Fibroblast of the aortic adventitia (primary cell): Measurements from ENCODE around the gene SETD2. TPM values are rescaled to one million over a fixed set of nuclear protein-coding genes. Genes with fewer than 3 reads are reported as not detected.
"Not testable (repeated sequence)": the region's sequence is repeated elsewhere in the genome, so short reads cannot be mapped to it uniquely, and the experiment has no call there.

Experiments used
- DNase-seq: peaks from one replicate; pipeline ENCODE4 v3.0.0-alpha.2; 2010; ENCODE audit warnings: low read depth
- H3K4me3 ChIP-seq: 2 replicates; pipeline ENCODE4 v1.5.1; 2011; ENCODE audit warnings: low read depth, mild to moderate bottlenecking, control low read depth, low read length, moderate library complexity
- CTCF ChIP-seq: IDR thresholded peaks from 2 replicates; pipeline ENCODE4 v1.5.1; 2011; ENCODE audit warnings: mild to moderate bottlenecking, low read length, control low read depth, inconsistent platforms; ENCODE audit not compliant: insufficient read depth
- total RNA-seq: library from RNA; depleted of rRNA; stranded (reverse); fragments of >200 nt; gene quantifications from 2 replicates; pipeline ENCODE4 v1.2.3, GENCODE V29; 2012; ENCODE audit warnings: low replicate concordance

The SETD2 gene
- total RNA-seq, 1 donor = 37.6 TPM

DNA sequence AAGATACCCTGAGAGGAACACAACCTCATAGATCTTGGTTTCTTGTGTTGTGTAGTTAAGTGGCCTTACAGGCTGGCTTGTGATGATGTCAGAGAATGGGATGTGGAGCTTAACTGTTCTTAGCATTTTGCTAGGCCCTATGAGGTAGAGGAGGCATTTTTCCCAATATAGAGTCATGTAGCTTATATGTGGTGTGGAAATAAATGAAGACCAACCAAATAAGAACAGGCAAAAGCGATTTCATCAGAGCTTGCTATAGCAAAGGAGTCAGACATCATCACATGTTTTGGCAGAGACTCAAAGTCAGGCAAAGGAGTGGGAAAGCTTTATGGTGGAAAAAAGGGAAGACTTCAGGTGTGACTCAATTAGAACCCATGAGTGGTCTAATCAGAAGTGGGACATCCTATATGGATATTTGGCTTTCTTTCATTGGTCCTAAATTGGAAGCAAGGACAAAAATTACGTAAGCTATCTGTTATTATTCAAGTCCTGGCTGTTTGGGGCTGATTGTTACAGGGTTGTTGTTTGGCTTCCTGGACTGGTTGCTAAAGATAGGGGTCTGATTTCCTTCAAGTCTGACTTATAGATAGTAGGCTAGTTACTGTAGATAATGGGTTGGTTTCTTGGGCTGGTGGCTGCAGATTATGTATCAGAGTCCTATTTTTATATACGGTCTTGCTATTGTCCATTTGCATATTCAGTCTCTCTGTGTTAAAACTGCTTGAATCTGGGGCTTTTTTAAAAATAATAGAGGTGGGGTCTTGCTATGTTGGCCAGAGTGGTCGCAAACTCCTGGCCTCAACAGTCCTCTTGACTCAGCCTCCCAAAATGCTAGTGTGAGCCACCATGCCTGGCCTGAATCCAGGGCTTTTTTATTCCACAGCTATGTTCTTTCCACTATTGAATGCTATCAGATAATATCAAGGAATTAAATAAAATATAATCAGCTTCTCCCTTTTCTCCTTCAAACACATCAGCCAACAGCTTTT is 30.3 kb upstream of the SETD2 start:
- no peak for TF ChIP-seq CTCF
- DNase-seq = peak; percentile 40
- no peak overlapping the region for H3K4me3 ChIP-seq

DNA sequence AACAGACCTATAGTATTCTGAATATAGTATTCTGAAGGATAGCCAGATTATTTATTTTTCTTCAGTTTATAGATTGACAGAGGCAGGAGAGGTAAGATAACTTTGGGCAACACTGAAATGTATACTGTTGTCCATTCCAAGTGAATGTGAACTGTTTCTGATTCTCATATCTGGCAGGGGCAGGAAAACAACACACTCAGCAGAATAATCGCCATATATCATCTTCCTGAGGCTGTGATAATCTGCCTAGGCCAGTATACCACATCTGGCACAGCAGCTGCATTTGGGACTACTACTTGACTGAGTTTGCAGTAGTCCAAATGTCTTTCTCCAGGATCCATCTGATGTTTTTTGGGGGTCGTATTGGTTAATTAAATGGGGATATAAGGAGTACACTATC is 22.4 kb upstream of the SETD2 start:
- no peak overlapping the region for H3K4me3 ChIP-seq
- no peak for TF ChIP-seq CTCF
- DNase-seq = no peak

- H3K4me3 ChIP-seq, DNase-seq: not testable (repeated sequence)
Observed at GRCh38 chr3:47181685-47182084, 17.8 kb upstream of the SETD2 start.

GRCh38 chr3:47180011-47180410 is 16.1 kb upstream of the SETD2 start:
- not testable (repeated sequence) for DNase-seq, H3K4me3 ChIP-seq

DNA sequence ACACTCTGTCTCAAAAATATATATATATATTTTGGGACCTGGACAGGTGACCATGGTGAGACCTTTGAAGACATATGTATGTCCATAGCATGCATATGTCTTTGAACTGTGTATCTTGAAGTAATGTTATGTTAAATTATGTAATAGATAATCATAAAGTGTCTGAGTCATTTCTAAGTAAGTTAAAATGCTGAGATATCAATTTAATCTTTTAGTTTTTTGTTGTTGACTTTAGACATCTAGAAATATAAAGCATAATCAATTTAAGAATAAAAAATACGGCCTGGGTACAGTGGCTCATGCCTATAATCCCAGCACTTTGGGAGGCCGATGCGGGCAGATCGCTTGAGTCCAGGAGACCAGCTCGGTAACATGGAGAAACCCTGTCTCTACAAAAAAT is 12.7 kb upstream of the SETD2 start:
- DNase-seq = no peak

DNA sequence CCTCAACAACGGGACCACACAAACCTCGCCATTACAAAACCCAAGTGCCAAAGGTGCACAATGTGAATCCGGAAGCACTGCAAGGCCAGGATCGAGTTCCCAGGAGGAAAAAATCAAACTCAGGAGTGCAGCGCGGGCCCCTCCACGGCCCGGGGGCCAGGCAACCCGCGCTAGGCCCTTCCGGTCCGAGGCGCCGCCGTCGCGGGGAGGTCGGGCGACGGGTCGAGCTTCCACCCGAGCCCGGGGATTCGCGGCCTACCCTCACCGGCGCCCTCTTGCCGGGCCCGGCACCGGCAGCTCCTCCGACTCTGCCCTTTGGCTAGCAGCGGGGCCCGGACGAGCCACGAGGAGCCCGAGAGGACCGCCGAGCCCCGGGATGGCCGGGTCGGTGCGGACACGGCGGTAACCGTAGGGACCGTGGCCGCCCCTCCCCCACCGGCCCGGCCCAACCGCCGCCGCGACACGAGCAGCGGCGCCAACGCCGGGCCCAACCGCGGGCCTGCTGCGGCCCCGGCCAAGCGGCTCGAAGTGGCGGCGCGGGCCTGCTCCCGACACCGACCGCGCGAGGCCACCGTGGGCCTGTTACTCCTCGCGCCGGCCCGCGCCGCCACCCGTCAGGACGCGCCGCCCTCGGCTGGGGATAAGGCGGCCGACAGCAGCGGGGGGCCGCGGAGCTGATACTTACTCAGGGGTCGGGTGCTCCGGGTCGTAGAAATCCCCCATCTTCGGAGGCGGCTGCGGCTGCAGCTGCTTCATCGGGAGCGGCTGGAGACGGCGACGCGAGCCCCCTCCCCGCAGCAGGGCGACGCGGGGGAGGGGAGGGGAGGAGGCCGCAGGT is 525 bp downstream of the SETD2 start:
- no peak for TF ChIP-seq CTCF
- peak overlapping the region; percentile 88 for H3K4me3 ChIP-seq
- DNase-seq = peak; percentile 6

More for the DNA sequence above, 12.7 kb upstream of the SETD2 start:
- no peak for TF ChIP-seq CTCF
- H3K4me3 ChIP-seq = no peak overlapping the region

DNA sequence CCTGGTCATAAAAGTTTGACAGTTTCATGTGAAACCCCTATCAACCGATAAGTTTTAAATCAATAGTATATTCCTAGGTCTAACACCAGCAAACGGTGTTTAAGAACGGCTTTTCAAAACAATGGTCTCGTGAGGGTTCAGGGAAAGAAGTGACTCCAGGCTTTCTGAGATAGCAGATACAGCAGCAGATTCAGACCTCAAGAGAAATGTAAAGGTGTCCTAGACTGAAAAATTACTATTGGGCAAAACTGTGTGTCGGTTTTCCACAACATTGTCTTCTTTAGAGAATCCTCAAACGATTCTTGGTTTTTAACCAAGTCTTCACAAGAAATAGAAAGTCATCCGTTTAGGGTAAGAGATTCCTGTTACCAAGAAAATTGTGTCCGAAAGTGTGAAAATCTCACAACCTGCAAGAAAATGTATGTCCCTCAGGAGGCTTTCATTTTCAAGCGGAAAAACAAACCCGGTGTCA is 1.2 kb downstream of the SETD2 start:
- no peak for TF ChIP-seq CTCF
- peak; percentile 37 for DNase-seq
- H3K4me3 ChIP-seq = peak overlapping the region; percentile 88
